H9 (cell line): ENCODE results near the gene EFNA1. TPM values are rescaled to one million over a fixed set of nuclear protein-coding genes. Genes with fewer than 3 reads are reported as not detected.

Experiments used
- DNase-seq: peaks from one replicate; pipeline ENCODE4 v3.0.0-alpha.2; 2017
- H2AFZ ChIP-seq: one replicate; pipeline ENCODE4 v1.6.1; 2013; ENCODE audit warnings: mild to moderate bottlenecking, low read length, control low read depth, moderate library complexity
- H2AK5ac ChIP-seq: 2 replicates; pipeline ENCODE4 v1.6.1; 2013; ENCODE audit warnings: low read length, control low read depth, mixed read lengths; ENCODE audit not compliant: insufficient read length
- H2BK120ac ChIP-seq: one replicate; pipeline ENCODE4 v1.6.1; 2013; ENCODE audit warnings: low read depth, mild to moderate bottlenecking, low read length, control low read depth, inconsistent platforms; ENCODE audit not compliant: poor library complexity, severe bottlenecking
- H2BK12ac ChIP-seq: 2 replicates; pipeline ENCODE4 v1.6.1; 2013; ENCODE audit warnings: low read length, control low read depth, mixed read lengths, low read depth; ENCODE audit not compliant: insufficient read length
- H2BK15ac ChIP-seq: 2 replicates; pipeline ENCODE4 v1.6.1; 2013; ENCODE audit warnings: low read depth, low read length, control low read depth
- H2BK20ac ChIP-seq: one replicate; pipeline ENCODE4 v1.6.1; 2013; ENCODE audit warnings: low read depth, mild to moderate bottlenecking, low read length, control low read depth, inconsistent platforms; ENCODE audit not compliant: poor library complexity, severe bottlenecking
- H2BK5ac ChIP-seq: 2 replicates; pipeline ENCODE4 v1.6.1; 2013; ENCODE audit warnings: low read length, control low read depth, mixed read lengths; ENCODE audit not compliant: insufficient read length
- H3K14ac ChIP-seq: 2 replicates; pipeline ENCODE4 v1.6.1; 2013; ENCODE audit warnings: low read length, control low read depth; ENCODE audit not compliant: insufficient read depth
- H3K18ac ChIP-seq: 2 replicates; pipeline ENCODE4 v1.6.1; 2013; ENCODE audit warnings: low read depth, mild to moderate bottlenecking, mixed read lengths, low read length, control low read depth; ENCODE audit not compliant: insufficient read length
- H3K23ac ChIP-seq: 2 replicates; pipeline ENCODE4 v1.6.1; 2013; ENCODE audit warnings: low read length, control low read depth, mixed read lengths, low read depth; ENCODE audit not compliant: insufficient read length
- H3K23me2 ChIP-seq: 2 replicates; pipeline ENCODE4 v1.6.1; 2013; ENCODE audit warnings: low read depth, mild to moderate bottlenecking, mixed read lengths, low read length, control low read depth; ENCODE audit not compliant: insufficient read length, poor library complexity, severe bottlenecking
- H3K27ac ChIP-seq: 2 replicates; pipeline ENCODE4 v1.5.1; 2013; ENCODE audit warnings: low read length, control low read depth, mixed read lengths, low read depth; ENCODE audit not compliant: insufficient read length
- H3K27me3 ChIP-seq: 2 replicates; pipeline ENCODE4 v1.6.1; 2013; ENCODE audit warnings: low read length, control low read depth, inconsistent platforms; ENCODE audit not compliant: insufficient read depth
- H3K4ac ChIP-seq: 2 replicates; pipeline ENCODE4 v1.6.1; 2013; ENCODE audit warnings: low read depth, mild to moderate bottlenecking, control low read depth, inconsistent platforms, low read length, moderate library complexity
- H3K4me1 ChIP-seq: 2 replicates; pipeline ENCODE4 v1.6.1; 2013; ENCODE audit warnings: low read length, control low read depth, inconsistent platforms; ENCODE audit not compliant: insufficient read depth
- H3K4me2 ChIP-seq: 2 replicates; pipeline ENCODE4 v1.6.1; 2013; ENCODE audit warnings: low read length, control low read depth, mixed read lengths; ENCODE audit not compliant: insufficient read length, insufficient read depth
- H3K56ac ChIP-seq: 2 replicates; pipeline ENCODE4 v1.6.1; 2013; ENCODE audit warnings: low read depth, mild to moderate bottlenecking, mixed read lengths, low read length, control low read depth; ENCODE audit not compliant: insufficient read length
- H3K79me1 ChIP-seq: 2 replicates; pipeline ENCODE4 v1.6.1; 2013; ENCODE audit warnings: low read depth, mild to moderate bottlenecking, moderate library complexity, low read length, control low read depth, inconsistent platforms; ENCODE audit not compliant: insufficient read depth, poor library complexity, severe bottlenecking
- H3K79me2 ChIP-seq: 2 replicates; pipeline ENCODE4 v1.6.1; 2013; ENCODE audit warnings: low read length, control low read depth, inconsistent platforms; ENCODE audit not compliant: insufficient read depth
- H3K9ac ChIP-seq: 2 replicates; pipeline ENCODE4 v1.6.1; 2013; ENCODE audit warnings: low read length, control low read depth, mixed read lengths; ENCODE audit not compliant: insufficient read length; ENCODE audit errors: extremely low read depth
- H3K9me3 ChIP-seq: one replicate; pipeline ENCODE4 v1.6.1; 2013; ENCODE audit warnings: low read depth, low read length, inconsistent platforms; ENCODE audit not compliant: control insufficient read depth
- H3T11ph ChIP-seq: one replicate; pipeline ENCODE4 v1.6.1; 2013; ENCODE audit warnings: mild to moderate bottlenecking, low read length, control low read depth, inconsistent platforms
- H4K20me1 ChIP-seq: one replicate; pipeline ENCODE4 v1.6.1; 2013; ENCODE audit not compliant: control insufficient read depth, insufficient read length, insufficient read depth
- H4K5ac ChIP-seq: 2 replicates; pipeline ENCODE4 v1.6.1; 2013; ENCODE audit warnings: low read depth, mild to moderate bottlenecking, mixed read lengths, low read length, control low read depth; ENCODE audit not compliant: insufficient read length
- H4K8ac ChIP-seq: replicated peaks from 2 replicates; pipeline ENCODE4 v1.6.1; 2013; ENCODE audit warnings: low read length, control low read depth, mixed read lengths, low read depth; ENCODE audit not compliant: insufficient read length
- H4K91ac ChIP-seq: 2 replicates; pipeline ENCODE4 v1.6.1; 2013; ENCODE audit warnings: low read depth, mild to moderate bottlenecking, moderate library complexity, mixed read lengths, low read length, control low read depth; ENCODE audit not compliant: insufficient read length
- H3K27ac Mint-ChIP-seq, 3 experiments: 2 replicates in 2 of 3; 3 replicates in 1 of 3; pipeline ENCODE4 v1.8.0; 2020 to 2021; ENCODE audit warnings: mixed read lengths in 3 of 3, mild to moderate bottlenecking in 1 of 3, moderate library complexity in 1 of 3
- H3K27me3 Mint-ChIP-seq: 2 replicates; pipeline ENCODE4 v1.8.0; 2021; ENCODE audit warnings: low read depth, mild to moderate bottlenecking, moderate library complexity, mixed read lengths
- H3K36me3 Mint-ChIP-seq, 3 experiments: 2 replicates in 2 of 3; 3 replicates in 1 of 3; pipeline ENCODE4 v1.8.0; 2020 to 2021; ENCODE audit warnings: low read depth in 3 of 3, mixed read lengths in 3 of 3; ENCODE audit not compliant: insufficient read depth in 1 of 3
- H3K4me1 Mint-ChIP-seq, 2 experiments: 2 replicates each; pipeline ENCODE4 v1.8.0; 2020; ENCODE audit warnings: mixed read lengths in 2 of 2
- H3K4me3 Mint-ChIP-seq, 2 experiments: 2 replicates in 1 of 2; 3 replicates in 1 of 2; pipeline ENCODE4 v1.8.0; 2020 to 2021; ENCODE audit warnings: mild to moderate bottlenecking in 2 of 2, mixed read lengths in 2 of 2, moderate library complexity in 1 of 2
- H3K9me3 Mint-ChIP-seq, 2 experiments: 2 replicates in 1 of 2; 3 replicates in 1 of 2; pipeline ENCODE4 v1.8.0; 2020; ENCODE audit warnings: mild to moderate bottlenecking in 2 of 2, mixed read lengths in 2 of 2, moderate library complexity in 1 of 2
- CTCF ChIP-seq: fragments of 200-600 bp; sonication (generic); conservative IDR thresholded peaks from 3 replicates; pipeline ENCODE4 v1.8.0; 2021; ENCODE audit warnings: antibody characterized with exemption, mild to moderate bottlenecking
- WGBS: extraction: QIAGEN DNeasy Blood & Tissue Kit; methylation state at CpG from one replicate; pipeline ENCODE4 v1.1.7; 2013; ENCODE audit warnings: missing lambda C conversion rate, low lambda C conversion rate, mixed read lengths; ENCODE audit not compliant: insufficient read length; ENCODE audit errors: extremely low coverage; 5-methylcytosine and 5-hydroxymethylcytosine counted together
- total RNA-seq: library from RNA; stranded (reverse); gene quantifications from 2 replicates; pipeline ENCODE4 v1.2.1, GENCODE V29; 2021

Gene EFNA1
- total RNA-seq, 1 experiment from 2014 or later, result 1.4 TPM

- Histone ChIP-seq H3K79me1 (no peaks in the 10 kb centered on the region), H4K8ac (no peak overlapping the region), H3K23ac (no peak overlapping the region), H3K27ac (no peak overlapping the region), H3K4ac (no peak overlapping the region), H2AFZ (no peak overlapping the region), H4K20me1 (no peaks in the 10 kb centered on the region), H3K9me3 (no peaks in the 10 kb centered on the region), H2BK5ac (no peak overlapping the region), H2AK5ac (no peak overlapping the region), H3K4me1 (no peaks in the 10 kb centered on the region), H3K14ac (no peak overlapping the region), H3K79me2 (no peaks in the 10 kb centered on the region), H2BK12ac (no peak overlapping the region), H4K91ac (no peak overlapping the region), H3K23me2 (peaks cover 30% of the 10 kb centered on the region), H2BK20ac (no peak overlapping the region), H3K56ac (no peak overlapping the region), H2BK120ac (no peak overlapping the region), H3K27me3 (peaks cover 51% of the 10 kb centered on the region), H4K5ac (no peak overlapping the region), H3K18ac (no peak overlapping the region), H3K9ac (no peak overlapping the region), H3K4me2 (peak overlapping the region; percentile 26), H2BK15ac (no peak overlapping the region), H3T11ph (no peak overlapping the region)
- 0 out of 7 replicates have a peak, but pooled peaks cover 0 to 4% (median 0%) of the 10 kb centered on the region in 3 experiments for H3K36me3 Mint-ChIP-seq
- no peak overlapping the region; a peak in 1 of 7 replicates for H3K27ac Mint-ChIP-seq
- no peak for DNase-seq
- peaks cover 0 to 6% of the 10 kb centered on the region in 2 experiments; a peak in 2 of 5 replicates for H3K9me3 Mint-ChIP-seq
- H3K4me1 Mint-ChIP-seq, result peaks cover 32 to 54% of the 10 kb centered on the region in 2 experiments
- no CpG with 5 or more reads among the region's 36 CpGs for WGBS
- H3K4me3 Mint-ChIP-seq, result peak overlapping the region; percentile 34 to 74; a peak in 4 of 5 replicates
- H3K27me3 Mint-ChIP-seq, result peaks cover 72% of the 10 kb centered on the region
- no peak for TF ChIP-seq CTCF
Observed at GRCh38 chr1:155082301-155083051, 45.2 kb upstream of the EFNA1 start.
